IPS-18c (cell line): ENCODE measurements around the gene COMT.

Source experiments
- H3K4me3 ChIP-seq: 2 replicates; pipeline ENCODE4 v1.7.0; 2013; ENCODE audit warnings: low read depth, mild to moderate bottlenecking, low read length, moderate library complexity; ENCODE audit not compliant: insufficient read depth
- H3K9me3 ChIP-seq: one replicate; pipeline ENCODE4 v1.6.1; 2013; ENCODE audit warnings: mild to moderate bottlenecking, low read length, moderate library complexity; ENCODE audit not compliant: control insufficient read depth, insufficient read depth

The COMT gene

DNA sequence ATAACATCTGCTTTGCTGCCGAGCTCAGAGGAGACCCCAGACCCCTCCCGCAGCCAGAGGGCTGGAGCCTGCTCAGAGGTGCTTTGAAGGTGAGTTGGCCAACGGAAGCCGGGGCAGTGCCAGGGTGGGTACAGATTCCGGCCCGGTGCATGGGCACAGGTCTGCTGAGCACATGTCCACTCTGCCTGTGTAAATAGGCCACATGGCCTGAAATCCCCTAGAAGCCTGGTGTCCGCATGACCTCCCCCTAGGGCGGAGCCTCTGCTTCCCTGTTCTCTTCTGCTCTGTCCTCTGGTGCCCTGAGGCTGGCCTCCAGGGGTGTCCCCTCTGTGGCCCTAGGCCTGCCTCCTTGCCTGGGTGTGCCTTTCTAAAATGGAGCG lies 19.6 kb downstream of the COMT start:
- Histone ChIP-seq H3K9me3 (no peaks in the 10 kb centered on the region), H3K4me3 (no peak overlapping the region)

DNA sequence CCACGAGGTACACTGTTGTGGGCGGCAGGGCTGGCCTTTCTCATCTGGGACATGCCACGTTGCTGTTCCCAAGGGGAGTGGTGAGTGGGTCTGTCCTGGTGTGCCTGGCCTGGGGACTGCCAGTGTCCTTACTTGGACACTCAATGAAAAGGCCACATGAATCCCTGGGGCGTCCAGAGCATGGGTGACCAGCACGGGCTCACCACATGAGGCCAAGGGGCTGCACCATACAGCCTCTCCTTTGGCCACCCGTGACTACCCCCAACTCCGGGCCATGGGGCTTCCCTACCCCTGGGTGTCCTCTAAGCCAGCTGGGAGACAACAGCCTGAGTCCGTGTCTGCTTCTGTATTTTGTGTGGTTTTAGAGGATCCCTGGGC lies 20.3 kb downstream of the COMT start:
- Histone ChIP-seq H3K4me3 (no peak overlapping the region), H3K9me3 (no peaks in the 10 kb centered on the region)

DNA sequence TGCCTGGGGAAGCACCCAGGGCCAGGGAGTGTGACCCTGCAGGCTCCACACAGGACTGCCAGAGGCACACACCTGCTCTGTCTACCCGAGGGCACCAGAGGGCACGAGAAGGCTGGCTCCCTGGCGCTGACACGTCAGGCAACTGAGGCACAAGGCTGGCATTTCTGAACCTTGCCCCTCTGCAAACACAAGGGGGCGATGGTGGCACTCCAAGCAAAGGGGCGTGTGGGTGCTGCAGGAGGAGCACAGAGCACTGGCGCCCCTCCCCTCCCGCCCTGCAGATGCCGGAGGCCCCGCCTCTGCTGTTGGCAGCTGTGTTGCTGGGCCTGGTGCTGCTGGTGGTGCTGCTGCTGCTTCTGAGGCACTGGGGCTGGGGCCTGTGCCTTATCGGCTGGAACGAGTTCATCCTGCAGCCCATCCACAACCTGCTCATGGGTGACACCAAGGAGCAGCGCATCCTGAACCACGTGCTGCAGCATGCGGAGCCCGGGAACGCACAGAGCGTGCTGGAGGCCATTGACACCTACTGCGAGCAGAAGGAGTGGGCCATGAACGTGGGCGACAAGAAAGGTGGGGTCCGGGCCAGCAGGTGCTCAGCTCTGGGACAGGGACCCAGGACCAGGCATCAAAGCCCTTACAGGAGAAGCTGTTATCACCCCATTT lies 20.8 kb downstream of the COMT start:
- Histone ChIP-seq H3K4me3 (no peak overlapping the region), H3K9me3 (no peaks in the 10 kb centered on the region)

DNA sequence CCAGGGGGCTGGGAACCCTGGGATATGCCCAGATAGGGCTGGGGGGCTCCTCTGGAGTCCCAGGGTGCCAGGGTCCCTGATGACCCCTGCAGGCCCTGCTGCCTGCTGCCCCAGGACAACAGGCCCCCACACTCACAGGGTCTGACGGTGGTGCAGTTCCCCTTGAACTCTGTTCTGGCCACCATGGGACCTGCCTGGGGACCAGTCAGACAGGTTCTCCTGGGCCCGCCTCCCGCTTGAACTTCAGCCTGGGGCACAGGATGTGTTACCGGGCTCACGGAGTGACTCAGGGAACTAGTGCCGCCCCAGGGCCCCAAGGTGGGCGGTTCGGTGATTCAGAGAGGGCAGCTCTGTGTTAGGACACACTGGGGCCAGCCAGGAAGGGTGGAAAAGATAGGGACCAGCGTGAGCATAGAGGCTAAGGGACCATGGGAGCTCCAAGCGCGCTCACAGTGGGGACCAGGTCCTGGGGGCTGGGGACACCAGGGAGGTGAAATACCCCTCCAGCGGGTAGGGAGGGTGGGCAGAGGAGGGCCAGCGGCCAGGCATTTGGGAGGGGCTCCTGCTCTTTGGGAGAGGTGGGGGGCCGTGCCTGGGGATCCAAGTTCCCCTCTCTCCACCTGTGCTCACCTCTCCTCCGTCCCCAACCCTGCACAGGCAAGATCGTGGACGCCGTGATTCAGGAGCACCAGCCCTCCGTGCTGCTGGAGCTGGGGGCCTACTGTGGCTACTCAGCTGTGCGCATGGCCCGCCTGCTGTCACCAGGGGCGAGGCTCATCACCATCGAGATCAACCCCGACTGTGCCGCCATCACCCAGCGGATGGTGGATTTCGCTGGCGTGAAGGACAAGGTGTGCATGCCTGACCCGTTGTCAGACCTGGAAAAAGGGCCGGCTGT lies 21.6 kb downstream of the COMT start:
- no peaks in the 10 kb centered on the region for H3K9me3 ChIP-seq
- no peak overlapping the region for H3K4me3 ChIP-seq

DNA sequence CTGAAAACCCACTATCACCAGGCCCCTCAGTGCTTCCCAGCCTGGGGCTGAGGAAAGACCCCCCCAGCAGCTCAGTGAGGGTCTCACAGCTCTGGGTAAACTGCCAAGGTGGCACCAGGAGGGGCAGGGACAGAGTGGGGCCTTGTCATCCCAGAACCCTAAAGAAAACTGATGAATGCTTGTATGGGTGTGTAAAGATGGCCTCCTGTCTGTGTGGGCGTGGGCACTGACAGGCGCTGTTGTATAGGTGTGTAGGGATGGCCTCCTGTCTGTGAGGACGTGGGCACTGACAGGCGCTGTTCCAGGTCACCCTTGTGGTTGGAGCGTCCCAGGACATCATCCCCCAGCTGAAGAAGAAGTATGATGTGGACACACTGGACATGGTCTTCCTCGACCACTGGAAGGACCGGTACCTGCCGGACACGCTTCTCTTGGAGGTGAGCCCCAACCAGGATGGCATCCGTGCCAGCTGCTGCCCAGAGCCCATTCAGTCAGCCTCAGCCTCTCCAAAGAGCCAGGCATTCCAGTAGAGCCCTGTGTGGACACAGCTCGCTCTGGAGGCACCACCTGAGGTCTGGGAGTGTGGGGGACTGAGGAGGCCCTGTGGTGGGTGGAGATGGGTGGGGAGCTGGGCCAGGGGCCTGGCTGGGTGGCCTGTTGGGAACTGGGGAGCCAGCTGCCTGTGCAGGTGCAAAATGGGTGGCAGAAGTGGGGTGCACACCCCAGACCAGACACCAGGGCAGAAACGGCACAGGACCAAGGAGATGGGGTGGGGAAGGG lies 22.5 kb downstream of the COMT start:
- Histone ChIP-seq H3K9me3 (no peaks in the 10 kb centered on the region), H3K4me3 (no peak overlapping the region)

DNA sequence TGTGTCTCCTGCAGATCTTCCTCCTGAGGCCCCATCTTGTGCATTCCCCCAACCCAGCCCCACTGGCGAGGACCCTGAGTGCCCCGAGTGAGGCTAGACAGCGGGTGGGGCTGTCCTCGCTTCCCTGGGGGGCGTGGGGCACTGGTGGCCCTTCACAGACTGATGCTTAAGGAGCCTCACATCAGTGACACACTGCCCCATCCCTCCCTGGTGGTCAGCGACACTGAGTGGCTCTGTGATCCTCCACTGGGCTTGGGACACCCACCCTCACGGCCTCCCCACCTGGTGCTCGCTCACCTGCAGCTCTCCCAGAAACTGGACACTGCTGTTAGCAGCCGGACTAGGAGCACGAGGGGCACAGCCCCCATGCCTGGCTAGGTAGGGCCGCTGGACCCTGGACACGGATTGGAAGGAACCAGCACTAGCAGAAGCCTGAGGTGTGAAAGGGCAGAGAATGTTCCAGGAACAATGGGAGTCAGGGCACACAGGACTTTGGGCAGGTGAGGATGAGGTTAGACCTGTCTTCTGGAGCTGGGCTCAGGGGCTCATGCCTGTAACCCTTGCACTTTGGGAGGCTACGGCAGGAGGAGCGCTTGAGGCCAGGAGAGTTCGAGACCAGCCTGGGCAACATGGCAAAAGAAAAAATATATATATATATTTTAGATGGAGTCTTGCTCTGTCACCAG lies 23.3 kb downstream of the COMT start:
- Histone ChIP-seq H3K9me3 (no peaks in the 10 kb centered on the region), H3K4me3 (no peak overlapping the region)

DNA sequence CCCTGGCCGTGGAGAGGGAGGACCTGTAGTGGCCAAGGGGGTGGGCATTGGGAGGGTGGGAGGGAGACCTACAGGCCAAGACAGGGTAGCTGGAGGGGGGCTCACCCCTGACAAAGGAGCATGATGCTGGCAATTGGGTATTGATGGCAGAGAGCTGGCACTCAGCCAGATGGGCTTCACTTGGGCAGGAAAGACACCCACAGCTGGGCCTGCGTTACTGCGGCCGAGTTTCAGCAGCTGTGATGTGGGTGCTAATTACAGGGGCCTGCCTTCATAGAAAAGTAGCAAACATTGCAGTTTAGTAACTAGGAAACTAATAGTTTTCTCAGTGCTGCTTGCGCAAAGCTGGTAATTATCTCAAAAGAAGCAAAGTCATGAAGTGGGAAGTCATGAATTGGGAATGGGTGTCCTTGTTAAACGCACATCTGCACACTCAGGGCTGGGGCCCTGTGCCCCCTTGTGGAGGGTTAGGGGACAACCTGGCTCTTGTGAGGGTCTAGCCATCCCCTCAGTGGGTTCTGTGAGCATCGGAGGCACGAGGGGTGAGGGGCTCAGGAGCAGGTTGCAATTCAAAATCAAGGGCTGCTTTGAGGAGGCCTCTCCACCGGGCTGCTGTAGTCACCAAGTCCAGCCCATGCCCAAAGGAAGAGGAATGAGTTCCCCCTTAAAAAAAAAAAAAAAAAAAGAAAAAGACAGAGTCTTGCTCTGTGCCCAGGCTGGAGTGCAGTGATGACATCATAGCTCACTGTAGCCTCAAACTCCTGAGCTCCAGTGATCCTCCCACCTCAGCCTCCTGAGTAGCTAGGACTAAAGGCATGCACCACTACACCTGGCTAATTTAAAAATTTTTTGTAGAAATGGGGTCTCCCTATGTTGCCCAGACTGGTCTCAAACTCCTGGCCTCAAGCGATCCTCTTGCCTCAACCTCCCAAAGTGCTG lies 24.5 kb downstream of the COMT start:
- Histone ChIP-seq H3K9me3 (no peaks in the 10 kb centered on the region), H3K4me3 (no peak overlapping the region)

DNA sequence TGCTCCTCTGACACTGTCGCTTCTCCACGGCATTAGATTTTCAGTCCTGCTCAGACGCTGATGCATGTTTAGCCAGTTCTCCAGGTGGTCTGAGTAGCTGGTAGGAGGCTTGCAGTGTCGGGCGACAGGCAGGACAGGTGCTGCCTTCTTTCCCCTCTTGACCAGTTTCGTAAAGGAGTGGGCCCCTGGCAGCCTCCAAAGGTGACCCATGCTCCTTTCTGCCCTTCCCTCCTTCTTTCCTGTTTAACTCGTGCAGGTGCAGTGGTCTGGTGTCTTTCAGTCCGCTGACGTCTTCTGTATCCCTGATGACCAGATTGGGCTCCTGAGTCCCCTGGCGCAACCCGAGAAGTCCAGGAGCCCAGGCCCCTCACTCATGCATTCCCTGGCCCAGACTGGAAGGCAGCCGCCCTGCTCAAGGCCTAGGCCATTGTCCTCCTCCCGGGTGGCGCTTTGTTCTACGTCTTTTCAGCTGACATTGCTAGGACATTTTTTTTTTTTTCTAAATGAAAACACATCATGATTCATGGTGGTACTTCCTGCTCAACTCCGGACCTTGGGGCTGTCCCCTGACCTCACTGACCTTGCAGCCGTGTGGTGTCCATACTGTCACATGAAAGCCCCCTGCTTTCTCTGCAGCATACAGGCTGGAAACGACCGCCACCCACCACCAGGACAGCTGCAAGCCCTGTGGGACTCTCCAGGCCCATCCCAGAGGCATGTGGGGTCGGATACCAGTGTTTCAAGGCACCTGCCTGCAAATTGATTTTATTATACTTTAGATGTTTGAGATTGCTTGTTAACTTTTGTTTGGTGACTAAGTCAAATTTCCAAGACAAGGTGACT lies 25.6 kb downstream of the COMT start:
- no peaks in the 10 kb centered on the region for H3K9me3 ChIP-seq
- H3K4me3 ChIP-seq, result no peak overlapping the region

DNA sequence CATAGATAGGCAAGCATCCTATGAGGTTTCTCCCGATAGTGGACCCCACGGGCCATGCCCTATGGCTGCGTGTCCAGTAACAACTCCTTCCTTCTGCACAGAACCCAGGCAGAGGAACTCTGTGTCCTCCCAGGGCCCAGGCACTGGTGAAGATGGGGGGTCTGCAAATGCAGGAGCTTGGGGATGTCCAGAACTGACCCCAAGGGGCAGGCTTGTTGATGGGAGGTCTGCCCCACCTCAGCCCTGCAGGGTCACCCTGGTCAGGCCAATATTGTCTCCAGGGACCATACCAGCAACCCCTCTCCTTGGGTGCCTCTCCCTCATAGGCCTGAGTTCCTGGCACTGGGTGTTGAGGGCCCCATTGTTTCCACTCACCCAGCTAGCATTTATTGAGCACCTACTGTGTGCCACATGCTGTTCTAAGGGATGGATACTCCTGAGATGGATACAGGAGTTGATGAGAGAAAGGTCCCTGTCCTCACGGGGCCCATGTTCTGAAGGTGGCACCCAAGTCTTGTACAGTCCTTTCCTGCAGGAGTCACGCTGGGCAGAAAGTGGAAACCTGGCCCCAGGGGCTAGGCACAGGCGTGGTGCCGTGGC lies 26.4 kb downstream of the COMT start:
- H3K9me3 ChIP-seq, result no peaks in the 10 kb centered on the region
- no peak overlapping the region for H3K4me3 ChIP-seq

DNA sequence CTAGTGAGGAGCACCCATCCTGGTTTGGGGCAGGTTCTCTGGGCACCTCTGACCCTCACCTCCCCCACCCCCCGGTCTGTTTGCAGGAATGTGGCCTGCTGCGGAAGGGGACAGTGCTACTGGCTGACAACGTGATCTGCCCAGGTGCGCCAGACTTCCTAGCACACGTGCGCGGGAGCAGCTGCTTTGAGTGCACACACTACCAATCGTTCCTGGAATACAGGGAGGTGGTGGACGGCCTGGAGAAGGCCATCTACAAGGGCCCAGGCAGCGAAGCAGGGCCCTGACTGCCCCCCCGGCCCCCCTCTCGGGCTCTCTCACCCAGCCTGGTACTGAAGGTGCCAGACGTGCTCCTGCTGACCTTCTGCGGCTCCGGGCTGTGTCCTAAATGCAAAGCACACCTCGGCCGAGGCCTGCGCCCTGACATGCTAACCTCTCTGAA lies 26.9 kb downstream of the COMT start:
- H3K9me3 ChIP-seq, result no peaks in the 10 kb centered on the region
- H3K4me3 ChIP-seq, result no peak overlapping the region

DNA sequence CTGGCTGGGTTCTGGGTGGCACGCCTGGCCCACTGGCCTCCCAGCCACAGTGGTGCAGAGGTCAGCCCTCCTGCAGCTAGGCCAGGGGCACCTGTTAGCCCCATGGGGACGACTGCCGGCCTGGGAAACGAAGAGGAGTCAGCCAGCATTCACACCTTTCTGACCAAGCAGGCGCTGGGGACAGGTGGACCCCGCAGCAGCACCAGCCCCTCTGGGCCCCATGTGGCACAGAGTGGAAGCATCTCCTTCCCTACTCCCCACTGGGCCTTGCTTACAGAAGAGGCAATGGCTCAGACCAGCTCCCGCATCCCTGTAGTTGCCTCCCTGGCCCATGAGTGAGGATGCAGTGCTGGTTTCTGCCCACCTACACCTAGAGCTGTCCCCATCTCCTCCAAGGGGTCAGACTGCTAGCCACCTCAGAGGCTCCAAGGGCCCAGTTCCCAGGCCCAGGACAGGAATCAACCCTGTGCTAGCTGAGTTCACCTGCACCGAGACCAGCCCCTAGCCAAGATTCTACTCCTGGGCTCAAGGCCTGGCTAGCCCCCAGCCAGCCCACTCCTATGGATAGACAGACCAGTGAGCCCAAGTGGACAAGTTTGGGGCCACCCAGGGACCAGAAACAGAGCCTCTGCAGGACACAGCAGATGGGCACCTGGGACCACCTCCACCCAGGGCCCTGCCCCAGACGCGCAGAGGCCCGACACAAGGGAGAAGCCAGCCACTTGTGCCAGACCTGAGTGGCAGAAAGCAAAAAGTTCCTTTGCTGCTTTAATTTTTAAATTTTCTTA lies 27.8 kb downstream of the COMT start:
- Histone ChIP-seq H3K4me3 (no peak overlapping the region), H3K9me3 (no peaks in the 10 kb centered on the region)

DNA sequence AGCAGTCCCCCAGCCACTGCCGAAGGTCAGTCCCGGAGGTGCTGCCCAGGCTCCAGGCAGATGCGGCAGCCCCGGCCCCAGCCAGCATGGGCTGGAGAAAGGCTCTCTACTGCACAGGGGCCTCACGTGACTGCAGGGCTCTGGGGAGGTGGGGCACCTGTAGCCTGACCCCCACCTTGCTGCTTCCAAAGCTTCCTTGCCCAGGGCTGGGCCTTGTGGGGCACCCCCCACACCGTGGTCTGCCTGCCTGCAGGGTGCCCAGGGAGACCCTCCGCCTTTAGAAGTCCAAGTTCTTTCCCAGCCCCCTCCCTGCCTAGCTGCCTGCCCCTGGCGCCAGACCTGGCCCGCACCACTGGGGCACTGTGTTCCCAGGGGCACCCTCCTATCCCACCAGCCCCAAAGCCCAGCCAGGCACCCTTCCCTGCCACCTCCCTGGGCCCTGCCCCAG lies 28.5 kb downstream of the COMT start:
- Histone ChIP-seq H3K9me3 (no peaks in the 10 kb centered on the region), H3K4me3 (no peak overlapping the region)

DNA sequence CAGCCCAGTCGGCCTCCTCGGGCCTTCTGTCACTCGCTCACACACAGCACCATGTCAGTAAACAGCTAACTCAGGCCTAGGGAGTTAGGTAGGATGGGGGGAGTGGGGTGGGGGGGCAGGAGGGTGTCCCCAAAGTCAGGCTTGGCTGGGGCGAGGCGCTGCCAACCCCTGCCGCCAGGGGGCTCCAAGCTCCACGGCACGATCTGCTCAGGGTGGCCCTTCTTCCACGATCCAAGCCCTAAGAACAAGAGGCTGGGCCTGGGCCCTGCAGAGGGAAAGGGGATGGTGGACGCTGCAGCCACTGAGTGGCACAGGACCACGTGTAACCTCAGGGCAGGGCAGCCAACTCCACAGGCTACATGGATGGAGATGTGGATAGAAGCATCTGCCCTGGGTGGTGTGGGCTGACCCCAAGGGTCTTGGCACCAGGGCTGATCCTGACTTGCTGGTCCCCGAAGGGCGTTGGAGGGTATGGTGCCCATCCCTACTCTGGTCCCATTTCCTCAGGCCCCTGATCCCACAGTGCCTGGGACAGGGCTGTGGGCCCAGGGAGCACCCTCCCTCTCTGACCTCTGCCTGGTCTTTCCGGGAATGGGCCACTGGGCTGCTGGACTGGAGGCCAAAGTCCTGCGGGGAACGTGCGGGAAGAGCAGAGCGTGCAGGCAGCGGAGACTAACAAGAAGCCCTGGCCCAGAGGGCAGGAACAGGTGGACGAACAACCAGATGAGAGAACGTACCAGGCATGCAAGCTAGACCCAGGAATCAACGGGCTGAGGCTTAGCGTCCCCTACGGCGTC lies 29.1 kb downstream of the COMT start:
- no peaks in the 10 kb centered on the region for H3K9me3 ChIP-seq
- H3K4me3 ChIP-seq, result no peak overlapping the region
